HepG2 (cell line): ENCODE data around the gene KRT3.

Experiments used
- IRF2 ChIP-seq: IDR thresholded peaks from 2 replicates; pipeline ENCODE4 v1.6.1; 2018; ENCODE audit warnings: missing genetic modification reagents, missing compliant biosample characterization
- MYNN ChIP-seq: sonication (generic); formaldehyde crosslinking; IDR thresholded peaks from 2 replicates; pipeline ENCODE4 v1.4.0; 2020; ENCODE audit warnings: mild to moderate bottlenecking, low read depth, missing genetic modification reagents
- POLR2A ChIP-seq, 2 experiments: IDR thresholded peaks; 2 replicates each; pipeline ENCODE4 v1.6.1; 2011; ENCODE audit warnings: low read depth in 2 of 2, low read length in 2 of 2, mild to moderate bottlenecking in 1 of 2, moderate library complexity in 1 of 2; ENCODE audit not compliant: insufficient read depth in 1 of 2
- PREB ChIP-seq: sonication (generic); formaldehyde crosslinking; IDR thresholded peaks from 2 replicates; pipeline ENCODE4 v1.4.0; 2020; ENCODE audit warnings: missing genetic modification reagents
- TCF12 ChIP-seq, 2 experiments: fragments of 450-650 bp in 1 of 2; sonication (generic) in 1 of 2; formaldehyde crosslinking in 1 of 2; IDR thresholded peaks; 2 replicates each; pipeline versions ENCODE4 v1.6.1 to v1.8.0; 2017 to 2022; ENCODE audit warnings: antibody characterized with exemption in 1 of 2, mild to moderate bottlenecking in 1 of 2, missing genetic modification reagents in 1 of 2, moderate library complexity in 1 of 2
- ZKSCAN1 ChIP-seq: fragments of 150-350 bp; IDR thresholded peaks from 2 replicates; pipeline ENCODE4 v1.6.1; 2014; ENCODE audit warnings: low read length
- ZNF12 ChIP-seq: sonication (generic); formaldehyde crosslinking; IDR thresholded peaks from 2 replicates; pipeline ENCODE4 v1.5.0; 2020; ENCODE audit warnings: missing genetic modification reagents

- TF ChIP-seq TCF12 (IDR thresholded peaks at IDR 0.05) (no peak), TCF12 (CRISPR knock-in tag; IDR thresholded peaks at IDR 0.05) (no peak), MYNN (CRISPR knock-in tag) (no peak), ZNF12 (CRISPR knock-in tag) (no peak), ZKSCAN1 (no peak), POLR2A (IDR thresholded peaks at IDR 0.05; ENCODE audit: insufficient read depth in 1 of 2, low read depth in 2 of 2, low read length in 2 of 2) (no peak), IRF2 (CRISPR knock-in tag) (no peak), PREB (CRISPR knock-in tag) (no peak)
Measured at GRCh38 chr12:52779914-52780313, 16.0 kb downstream of the KRT3 start.
